Measurements from ENCODE around the gene IRF1. TPM values are rescaled to one million over a fixed set of nuclear protein-coding genes. Genes with fewer than 3 reads are reported as not detected.
A peak's percentile ranks its signal among the peaks of the same experiment; 100 is the strongest.

The IRF1 gene
- total RNA-seq, 4 donors from 2014 or later: 8.3 to 52.9 (median 13.1) TPM

DNA sequence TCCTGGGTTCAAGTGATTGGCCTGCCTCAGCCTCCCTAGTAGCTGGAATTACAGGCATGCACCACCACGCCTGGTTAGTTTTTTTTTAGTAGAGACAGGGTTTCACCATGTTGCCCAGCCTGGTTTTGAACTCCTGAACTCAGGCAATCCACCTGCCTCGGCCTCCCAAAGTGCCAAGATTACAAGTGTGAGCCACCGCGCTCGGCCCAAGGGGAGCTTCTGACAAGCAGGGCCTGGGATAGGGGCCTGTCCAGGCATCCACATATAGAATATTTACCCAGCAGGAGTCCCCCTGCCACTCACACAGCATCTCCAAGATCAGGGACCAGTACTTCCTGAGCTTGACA, 10.1 kb downstream of the IRF1 start:
- 75 to 88% methylated on average over 1 to 2 of the region's 5 CpGs for WGBS, 2 donors

DNA sequence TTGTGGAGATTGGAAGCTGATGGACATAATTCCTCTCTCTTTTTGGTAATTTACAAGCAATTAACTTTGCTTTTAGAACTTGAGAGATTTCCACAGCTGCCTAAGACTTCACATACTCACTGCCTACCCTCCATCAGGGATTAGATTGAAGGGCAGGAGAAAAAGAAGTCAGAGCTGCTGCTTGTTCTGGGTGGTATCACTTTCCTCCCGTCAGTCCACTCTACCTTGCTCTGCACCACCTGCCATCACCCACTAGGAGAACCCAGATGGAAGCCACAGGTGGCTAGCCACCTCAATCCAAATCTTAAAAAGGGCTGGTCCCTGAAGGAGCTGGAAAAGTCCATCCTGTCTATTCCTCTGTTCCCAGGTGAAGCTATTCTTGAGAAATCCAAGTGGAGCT, 10.5 kb downstream of the IRF1 start:
- DNase-seq: no peak
- H3K27me3 ChIP-seq: no peaks in the 10 kb centered on the region
- peaks cover 8 to 46% (median 29%) of the 10 kb centered on the region in 3 donors for H3K4me1 ChIP-seq
- TF ChIP-seq, protein P1, sequence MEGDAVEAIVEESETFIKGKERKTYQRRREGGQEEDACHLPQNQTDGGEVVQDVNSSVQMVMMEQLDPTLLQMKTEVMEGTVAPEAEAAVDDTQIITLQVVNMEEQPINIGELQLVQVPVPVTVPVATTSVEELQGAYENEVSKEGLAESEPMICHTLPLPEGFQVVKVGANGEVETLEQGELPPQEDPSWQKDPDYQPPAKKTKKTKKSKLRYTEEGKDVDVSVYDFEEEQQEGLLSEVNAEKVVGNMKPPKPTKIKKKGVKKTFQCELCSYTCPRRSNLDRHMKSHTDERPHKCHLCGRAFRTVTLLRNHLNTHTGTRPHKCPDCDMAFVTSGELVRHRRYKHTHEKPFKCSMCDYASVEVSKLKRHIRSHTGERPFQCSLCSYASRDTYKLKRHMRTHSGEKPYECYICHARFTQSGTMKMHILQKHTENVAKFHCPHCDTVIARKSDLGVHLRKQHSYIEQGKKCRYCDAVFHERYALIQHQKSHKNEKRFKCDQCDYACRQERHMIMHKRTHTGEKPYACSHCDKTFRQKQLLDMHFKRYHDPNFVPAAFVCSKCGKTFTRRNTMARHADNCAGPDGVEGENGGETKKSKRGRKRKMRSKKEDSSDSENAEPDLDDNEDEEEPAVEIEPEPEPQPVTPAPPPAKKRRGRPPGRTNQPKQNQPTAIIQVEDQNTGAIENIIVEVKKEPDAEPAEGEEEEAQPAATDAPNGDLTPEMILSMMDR (IDR thresholded peaks at IDR 0.05): peak in 2 of 6 experiments; percentile 11 to 23
- no peak for TF ChIP-seq POLR2A (IDR thresholded peaks at IDR 0.05)
- H3K4me3 ChIP-seq: no peak overlapping the region
- intact Hi-C loops (cut with DNase I): no loop called here
- H3K36me3 ChIP-seq: peaks cover 19 to 42% (median 22%) of the 10 kb centered on the region in 3 donors
- H3K9me3 ChIP-seq: no peaks in the 10 kb centered on the region
- 86 to 100% methylated on average over 1 of the region's 1 CpG for WGBS, 2 donors
- no peak overlapping the region for H3K27ac ChIP-seq

More for the DNA sequence above, 10.1 kb downstream of the IRF1 start:
- no peak for DNase-seq
- Histone ChIP-seq H3K36me3 (peaks cover 19 to 47% (median 27%) of the 10 kb centered on the region in 3 donors), H3K4me1 (peaks cover 8 to 46% (median 29%) of the 10 kb centered on the region in 3 donors), H3K27me3 (no peaks in the 10 kb centered on the region), H3K9me3 (no peaks in the 10 kb centered on the region), H3K4me3 (no peak overlapping the region), H3K27ac (no peak overlapping the region)
- TF ChIP-seq POLR2A (IDR thresholded peaks at IDR 0.05): no peak
- TF ChIP-seq, protein P1 (IDR thresholded peaks at IDR 0.05): no peak
- intact Hi-C loops (cut with DNase I): no loop called here

DNA sequence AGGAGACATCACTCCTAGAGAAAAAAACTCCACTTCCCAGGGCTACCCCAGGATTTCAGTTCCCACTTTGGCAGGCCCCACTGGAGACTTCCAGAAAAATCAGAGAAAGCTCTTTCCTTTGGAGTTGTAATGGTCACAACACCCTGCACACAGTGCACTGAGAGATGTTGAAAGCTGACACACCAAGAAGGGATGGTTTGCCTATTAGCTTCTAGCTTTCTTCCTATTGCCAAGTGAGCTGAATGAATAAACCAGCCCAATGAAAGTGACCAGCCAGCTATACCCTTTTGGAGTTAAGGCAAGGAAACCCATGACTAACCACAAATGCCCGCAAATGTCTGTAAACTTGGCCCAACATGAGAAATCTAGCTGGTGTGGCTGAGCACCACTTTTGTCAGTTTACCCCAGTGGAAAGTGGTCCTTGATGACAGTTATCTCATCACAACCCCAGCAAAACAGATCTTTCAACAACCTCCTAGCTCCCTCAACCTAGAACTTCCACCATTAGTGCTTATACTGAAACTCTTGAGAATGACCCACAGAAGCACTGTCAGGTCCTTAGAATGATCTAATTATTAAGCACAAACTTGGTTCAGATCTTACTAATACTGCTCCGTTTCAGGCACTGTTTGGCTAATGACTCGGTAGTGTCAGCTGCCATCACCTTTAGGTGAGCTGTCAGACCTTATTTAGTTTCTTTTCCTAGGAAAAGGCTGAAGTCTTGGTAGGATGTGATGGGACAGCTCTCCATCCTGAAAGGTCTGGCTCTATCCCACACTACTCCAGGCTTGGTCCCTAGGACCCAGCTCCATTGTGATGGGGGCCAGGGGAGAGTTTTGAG, 11.2 kb downstream of the IRF1 start:
- H3K4me3 ChIP-seq: no peak overlapping the region
- TF ChIP-seq POLR2A (IDR thresholded peaks at IDR 0.05): no peak
- TF ChIP-seq, protein P1 (IDR thresholded peaks at IDR 0.05): no peak
- WGBS, 2 donors: 62 to 67% methylated on average over 3 of the region's 3 CpGs
- peaks cover 8 to 49% (median 25%) of the 10 kb centered on the region in 3 donors for H3K4me1 ChIP-seq
- DNase-seq: no peak
- H3K27me3 ChIP-seq: no peaks in the 10 kb centered on the region
- peaks cover 13 to 35% (median 15%) of the 10 kb centered on the region in 3 donors for H3K36me3 ChIP-seq
- H3K27ac ChIP-seq: peak overlapping the region in 2 of 4 donors; percentile 19 to 37
- H3K9me3 ChIP-seq: no peaks in the 10 kb centered on the region
- intact Hi-C loops (cut with DNase I): no loop called here

DNA sequence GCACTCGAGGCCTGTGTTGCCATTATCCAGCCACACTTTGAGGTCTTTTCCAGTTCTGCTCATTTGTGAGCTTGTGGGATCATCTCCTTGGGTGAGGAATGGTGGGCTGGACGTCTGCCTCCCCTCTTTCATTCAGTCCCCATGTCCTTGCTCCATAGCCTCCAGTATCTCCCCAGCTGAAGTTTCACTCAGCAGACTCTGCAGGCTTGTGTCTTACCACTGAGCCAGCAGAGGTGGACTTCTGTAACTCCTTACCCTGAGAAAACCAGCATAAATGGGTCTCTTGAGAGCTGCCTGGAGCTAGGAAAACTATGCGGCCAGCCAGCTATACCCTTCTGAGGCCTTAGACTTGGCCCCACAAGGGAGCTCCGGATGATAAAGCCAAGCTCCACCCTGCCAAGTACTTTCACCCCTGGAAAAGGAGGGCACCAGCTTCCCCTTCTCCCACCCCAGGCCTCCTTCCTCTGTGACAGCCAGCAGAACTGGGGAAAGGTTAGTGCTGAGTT, 12.2 kb downstream of the IRF1 start:
- no peak overlapping the region for H3K4me3 ChIP-seq
- no peak for DNase-seq
- 66 to 76% methylated on average over 2 to 3 of the region's 4 CpGs for WGBS, 2 donors
- intact Hi-C loops (cut with DNase I): no loop called here
- no peaks in the 10 kb centered on the region for H3K27me3 ChIP-seq
- no peaks in the 10 kb centered on the region for H3K9me3 ChIP-seq
- TF ChIP-seq POLR2A (IDR thresholded peaks at IDR 0.05): no peak
- TF ChIP-seq, protein P1 (IDR thresholded peaks at IDR 0.05): no peak
- H3K27ac ChIP-seq: peak overlapping the region in 2 of 4 donors; percentile 19 to 37
- H3K36me3 ChIP-seq: peaks cover 4 to 26% (median 6%) of the 10 kb centered on the region in 3 donors
- H3K4me1 ChIP-seq: peaks cover 8 to 58% (median 24%) of the 10 kb centered on the region in 3 donors

DNA sequence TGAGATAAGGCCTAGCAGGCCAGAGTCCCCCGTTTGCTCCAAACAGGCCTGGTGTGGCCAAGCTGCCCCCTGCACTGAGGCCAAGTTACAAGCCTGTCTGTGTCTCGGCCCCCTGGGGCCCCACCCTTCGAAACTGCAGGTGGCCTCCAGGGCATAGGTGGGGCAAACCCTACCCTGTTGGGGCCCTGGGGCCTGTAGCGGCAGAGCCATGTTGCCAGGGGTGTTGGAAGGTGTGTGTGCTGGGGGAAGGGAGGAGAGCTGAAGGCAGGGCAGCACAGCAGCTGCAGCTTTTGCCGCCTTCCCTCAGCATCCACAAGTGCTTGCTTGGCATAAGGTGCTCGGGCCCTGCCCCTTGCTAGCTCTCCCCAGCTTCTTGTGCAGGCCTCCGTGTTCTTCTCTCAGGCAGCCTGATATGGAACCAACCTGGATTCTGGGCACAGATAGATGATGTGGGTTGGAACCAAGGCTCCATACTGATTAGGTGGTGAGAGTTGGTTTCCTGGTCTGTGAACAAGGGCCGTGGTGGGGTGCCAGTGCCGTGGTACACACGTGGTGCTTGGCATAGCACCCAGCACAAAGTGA, 12.7 kb downstream of the IRF1 start:
- peaks cover 8 to 61% (median 24%) of the 10 kb centered on the region in 3 donors for H3K4me1 ChIP-seq
- TF ChIP-seq, protein P1 (IDR thresholded peaks at IDR 0.05): no peak
- no peak for TF ChIP-seq POLR2A (IDR thresholded peaks at IDR 0.05)
- 52 to 90% methylated on average over 2 to 5 of the region's 10 CpGs for WGBS, 2 donors
- H3K9me3 ChIP-seq: no peaks in the 10 kb centered on the region
- DNase-seq: no peak
- no peaks in the 10 kb centered on the region for H3K27me3 ChIP-seq
- H3K4me3 ChIP-seq: no peak overlapping the region
- peaks cover 0 to 20% (median under 1%) of the 10 kb centered on the region in 3 donors for H3K36me3 ChIP-seq
- intact Hi-C loops (cut with DNase I): no loop called here
- H3K27ac ChIP-seq: peak overlapping the region in 2 of 4 donors; percentile 19 to 37

All from esophagus squamous epithelium (tissue), 5 donors.